NCI-H1092 (cell line): ENCODE measurements around the gene PLCD4.

ENCODE experiments used
- DNase-seq: peaks from one replicate; lab custom pipeline; 2025; lab: John Stamatoyannopoulos, UW

The PLCD4 gene

DNA sequence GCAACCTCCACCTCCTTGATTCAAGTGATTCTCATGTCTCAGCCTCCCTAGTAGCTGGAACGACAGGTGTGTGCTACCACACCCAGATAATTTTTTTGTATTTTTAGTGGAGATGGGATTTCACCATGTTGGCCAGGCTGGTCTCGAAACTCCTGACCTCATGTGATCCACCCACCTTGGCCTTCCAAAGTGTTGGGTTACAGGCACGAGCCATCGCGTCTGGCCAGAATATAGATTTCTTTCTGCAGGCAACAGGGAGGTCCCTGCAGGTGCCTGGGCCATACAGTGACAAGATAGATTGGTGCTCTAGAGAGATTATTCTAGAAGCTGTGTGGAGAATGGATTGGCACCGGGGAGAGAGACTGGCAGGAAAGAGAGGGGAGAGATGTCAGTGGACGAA, 13.3 kb downstream of the PLCD4 start:
- no peak for DNase-seq

DNA sequence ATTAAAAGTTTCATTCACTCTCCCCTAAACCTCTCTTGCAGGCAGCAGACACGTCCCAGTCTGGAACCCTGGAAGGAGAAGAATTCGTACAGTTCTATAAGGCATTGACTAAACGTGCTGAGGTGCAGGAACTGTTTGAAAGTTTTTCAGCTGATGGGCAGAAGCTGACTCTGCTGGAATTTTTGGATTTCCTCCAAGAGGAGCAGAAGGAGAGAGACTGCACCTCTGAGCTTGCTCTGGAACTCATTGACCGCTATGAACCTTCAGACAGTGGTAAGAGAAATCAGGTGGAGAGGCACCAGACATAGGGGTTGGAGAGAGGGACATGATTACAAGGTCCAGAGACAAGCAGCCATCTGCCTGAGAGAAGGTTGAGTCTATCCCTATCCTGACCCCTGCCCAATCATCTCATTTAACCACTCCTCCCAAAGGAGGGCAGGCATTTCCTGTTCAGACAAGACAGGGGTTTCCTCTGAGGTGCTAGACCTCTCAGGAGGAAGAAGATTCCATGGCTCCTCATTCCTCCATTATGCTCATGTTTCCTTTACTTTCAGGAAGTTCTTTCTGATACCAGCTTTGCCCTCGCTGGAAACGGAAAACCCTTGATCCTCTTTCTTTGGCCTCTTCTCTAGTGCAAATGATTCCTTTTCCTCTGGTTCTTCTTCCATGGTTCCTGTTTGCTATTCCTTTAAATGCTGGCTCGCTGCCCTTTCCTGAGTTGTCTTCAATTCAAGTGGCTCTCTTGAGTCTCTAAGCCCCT, 15.1 kb downstream of the PLCD4 start:
- no peak for DNase-seq

DNA sequence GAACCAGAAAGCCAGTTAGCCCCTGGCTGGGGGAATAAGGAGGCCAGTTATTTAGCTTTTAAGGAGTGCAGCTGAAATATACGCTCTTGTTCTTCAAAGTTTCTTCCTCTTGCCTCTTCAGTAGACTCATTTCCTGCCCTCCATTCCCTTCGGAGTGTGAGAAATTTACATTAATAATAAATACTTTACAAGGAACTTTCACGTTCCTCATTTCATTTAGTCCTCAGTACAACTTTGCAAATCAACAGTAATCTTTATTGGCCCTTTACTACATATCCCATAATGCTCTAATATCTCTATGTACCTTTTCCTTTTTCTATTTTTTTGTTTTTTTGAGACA, 15.6 kb downstream of the PLCD4 start:
- DNase-seq, result no peak

DNA sequence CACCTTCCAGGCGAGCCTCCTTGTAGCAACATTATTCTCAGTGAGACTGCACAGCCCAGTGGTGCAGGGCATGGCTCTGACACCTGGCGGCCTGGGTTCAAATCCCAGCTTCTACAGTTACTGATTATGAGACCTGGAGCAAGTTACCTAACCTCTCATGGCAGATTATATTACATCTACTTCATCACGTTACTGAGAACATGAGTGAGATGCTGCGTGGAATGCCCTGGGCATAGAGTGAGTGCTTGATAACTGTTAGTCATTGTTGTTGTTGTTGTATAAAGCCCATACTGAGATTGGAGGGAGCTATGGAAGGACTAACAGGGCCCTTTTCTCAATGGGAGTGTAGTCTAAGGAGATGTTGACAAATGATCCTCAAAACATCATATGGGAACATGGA, 18.7 kb downstream of the PLCD4 start:
- DNase-seq, result no peak

DNA sequence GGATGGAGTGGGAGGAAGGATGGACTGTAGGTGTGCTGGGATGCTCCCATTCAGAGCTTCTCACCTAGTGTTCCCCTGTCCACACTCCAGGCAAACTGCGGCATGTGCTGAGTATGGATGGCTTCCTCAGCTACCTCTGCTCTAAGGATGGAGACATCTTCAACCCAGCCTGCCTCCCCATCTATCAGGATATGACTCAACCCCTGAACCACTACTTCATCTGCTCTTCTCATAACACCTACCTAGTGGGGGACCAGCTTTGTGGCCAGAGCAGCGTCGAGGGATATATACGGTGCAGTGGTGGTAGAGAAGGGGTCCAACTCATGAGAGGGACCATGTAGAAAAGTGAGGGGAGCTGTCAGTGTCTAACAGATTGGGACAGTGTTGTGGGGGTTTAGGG, 20.2 kb downstream of the PLCD4 start:
- no peak for DNase-seq

DNA sequence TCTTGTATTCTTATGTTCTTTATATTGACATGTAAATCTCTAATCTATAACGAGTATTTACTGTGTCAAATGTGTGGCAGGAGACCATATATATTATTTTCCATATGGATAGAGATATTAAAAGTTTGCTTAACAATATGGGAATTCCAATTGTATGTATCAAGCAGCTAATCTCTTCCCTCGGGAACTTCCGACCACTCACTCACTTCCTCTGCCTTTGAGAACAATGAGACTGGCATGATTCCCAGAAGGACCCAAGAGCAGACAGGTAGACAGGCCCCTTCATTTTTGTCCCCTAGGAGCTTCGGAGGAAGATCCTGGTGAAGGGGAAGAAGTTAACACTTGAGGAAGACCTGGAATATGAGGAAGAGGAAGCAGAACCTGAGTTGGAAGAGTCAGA, 24.1 kb downstream of the PLCD4 start:
- DNase-seq, result no peak

DNA sequence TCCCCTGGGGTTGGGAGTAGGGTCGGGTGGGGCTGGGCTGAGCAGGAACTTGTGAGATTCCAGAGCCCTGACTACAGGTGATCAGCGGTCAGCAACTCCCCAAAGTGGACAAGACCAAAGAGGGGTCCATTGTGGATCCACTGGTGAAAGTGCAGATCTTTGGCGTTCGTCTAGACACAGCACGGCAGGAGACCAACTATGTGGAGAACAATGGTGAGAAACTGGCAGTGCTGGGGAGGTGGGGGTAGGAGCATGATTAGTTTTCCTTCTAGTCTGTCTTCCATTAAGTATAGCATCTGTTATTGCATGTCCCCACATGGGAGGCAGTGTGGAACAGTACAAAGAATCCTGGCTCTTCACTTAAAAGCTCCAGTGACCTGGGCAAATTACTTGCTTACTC, 28.0 kb downstream of the PLCD4 start:
- DNase-seq, result no peak

DNA sequence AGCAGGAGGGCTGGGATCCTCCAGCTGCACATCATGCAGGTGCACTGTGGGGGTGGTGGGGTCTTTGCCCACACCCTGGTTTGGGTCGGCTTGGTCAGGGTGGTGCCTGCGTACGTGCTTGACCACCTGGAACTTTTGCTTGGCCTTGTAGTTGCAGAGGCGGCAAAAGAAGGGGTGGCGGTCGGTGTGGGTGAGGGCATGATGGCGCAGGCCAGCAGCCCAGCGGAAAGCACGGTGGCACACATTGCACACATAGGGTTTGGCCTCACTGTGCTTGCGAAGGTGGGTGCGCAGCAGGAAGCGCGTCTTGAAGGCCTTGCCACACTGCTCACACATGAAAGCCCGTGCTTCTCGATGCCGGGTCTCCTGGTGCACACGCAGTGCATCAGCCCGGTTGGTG, 30.7 kb downstream of the PLCD4 start:
- DNase-seq, result no peak

DNA sequence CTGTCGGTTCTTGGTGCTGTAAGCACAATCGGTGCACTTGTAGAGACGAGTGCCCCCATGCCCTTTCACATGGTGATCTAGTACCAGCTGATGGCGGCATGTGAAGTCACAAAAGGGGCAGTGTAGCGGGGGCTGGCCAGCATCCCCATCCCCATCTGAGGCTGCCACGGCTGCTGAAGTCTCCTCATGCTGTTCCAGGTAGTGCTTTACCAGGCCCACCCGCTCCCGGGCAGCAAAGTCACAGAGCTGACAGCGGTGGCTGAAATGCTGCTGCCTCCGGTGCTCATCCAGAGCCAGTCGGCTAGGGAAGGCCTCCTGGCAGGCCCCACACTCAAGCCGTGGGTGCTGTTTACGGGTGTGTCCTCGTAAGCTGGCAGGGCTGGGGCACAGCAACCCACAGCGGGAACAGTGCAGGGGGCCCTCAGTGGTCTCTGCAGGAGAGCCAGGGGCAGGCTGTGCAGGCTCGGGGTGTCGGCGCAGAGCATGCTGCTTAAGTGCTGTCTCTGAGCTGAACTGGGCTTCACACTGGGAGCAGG, 34.5 kb downstream of the PLCD4 start:
- DNase-seq, result no peak

DNA sequence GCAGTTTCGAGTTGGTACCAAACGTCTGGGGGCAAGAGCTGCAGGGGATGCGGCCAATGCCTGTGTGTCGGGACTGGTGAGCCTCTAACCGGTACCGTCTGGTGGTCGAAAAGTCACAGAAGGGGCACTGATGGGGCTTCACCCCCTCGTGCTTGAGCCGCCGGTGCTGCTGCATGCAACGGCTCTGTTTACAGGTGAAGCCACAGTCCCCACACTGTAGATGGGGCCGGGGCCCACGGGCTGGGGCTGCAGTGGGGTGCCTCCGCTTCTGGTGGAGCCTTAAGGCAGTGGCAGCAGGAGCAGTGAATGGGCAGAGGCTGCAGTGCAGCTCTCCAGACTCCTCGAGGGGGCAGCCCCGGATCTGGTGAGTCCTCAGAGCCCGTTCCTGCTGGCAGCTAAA, 35.1 kb downstream of the PLCD4 start:
- DNase-seq, result no peak

DNA sequence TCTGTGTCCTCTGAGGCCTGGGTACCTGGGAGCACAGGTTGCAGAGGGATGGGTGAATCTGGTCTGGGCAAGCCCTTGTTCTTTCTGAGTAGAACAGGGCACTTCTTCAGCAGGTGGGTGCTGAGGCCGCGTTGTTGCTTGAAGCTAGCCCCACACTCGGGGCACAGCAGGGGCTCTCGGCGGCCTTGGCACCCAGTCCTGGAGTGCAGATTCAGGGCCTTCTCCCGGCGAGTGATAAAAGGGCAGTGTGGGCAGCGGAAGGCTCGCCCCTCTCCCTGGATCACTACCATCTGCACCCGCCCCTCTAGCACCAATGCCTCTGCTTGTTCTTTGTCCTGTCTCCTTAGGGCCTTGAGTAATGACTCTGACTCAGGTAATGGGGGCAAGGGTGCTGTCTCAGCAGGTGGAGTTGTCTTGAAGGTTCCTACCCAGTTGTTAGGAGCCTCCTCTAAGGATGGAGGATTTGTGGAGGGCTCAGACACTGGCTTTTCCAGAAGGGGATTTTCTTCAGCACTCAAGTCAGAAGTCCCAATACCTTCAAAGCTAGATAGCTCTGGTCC, 36.1 kb downstream of the PLCD4 start:
- no peak for DNase-seq

DNA sequence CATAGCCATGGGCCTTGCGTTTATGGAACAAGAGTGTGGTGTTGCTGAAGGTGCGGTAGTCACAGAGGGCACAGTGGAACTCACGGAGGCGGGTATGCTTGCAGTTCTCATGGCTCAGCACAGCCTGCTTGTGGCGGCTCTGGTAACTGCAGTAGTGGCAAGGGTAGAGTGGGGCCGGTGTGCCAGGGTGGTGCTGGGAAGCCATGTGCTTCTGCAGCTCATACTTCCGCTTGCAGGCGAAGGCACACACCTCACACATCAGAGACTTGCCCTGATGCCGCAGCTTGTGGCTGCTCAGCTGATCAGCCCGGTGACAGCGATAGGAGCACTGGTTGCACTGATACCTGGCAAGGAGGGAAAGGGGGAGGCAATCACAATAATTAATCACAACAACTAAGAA, 37.0 kb downstream of the PLCD4 start:
- no peak for DNase-seq

DNA sequence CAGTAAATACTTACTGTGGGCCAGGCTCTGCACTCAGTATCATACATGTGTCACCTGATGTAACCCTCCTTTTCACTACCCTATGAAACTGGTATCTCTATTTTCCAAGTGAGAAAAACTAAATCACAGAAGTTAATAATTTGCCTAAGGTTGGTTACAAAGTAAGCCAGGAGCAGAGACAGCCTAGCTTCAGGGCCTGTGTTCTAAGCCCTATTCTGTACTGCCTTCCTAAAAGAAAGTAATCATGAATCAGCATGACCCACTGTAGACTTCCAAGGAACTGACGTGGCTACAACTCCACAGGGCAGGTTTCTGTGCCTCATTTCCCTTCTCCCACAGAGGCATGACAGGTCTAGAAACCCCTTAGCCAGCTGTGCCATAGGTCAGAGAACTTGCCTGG, 37.4 kb downstream of the PLCD4 start:
- DNase-seq, result no peak

DNA sequence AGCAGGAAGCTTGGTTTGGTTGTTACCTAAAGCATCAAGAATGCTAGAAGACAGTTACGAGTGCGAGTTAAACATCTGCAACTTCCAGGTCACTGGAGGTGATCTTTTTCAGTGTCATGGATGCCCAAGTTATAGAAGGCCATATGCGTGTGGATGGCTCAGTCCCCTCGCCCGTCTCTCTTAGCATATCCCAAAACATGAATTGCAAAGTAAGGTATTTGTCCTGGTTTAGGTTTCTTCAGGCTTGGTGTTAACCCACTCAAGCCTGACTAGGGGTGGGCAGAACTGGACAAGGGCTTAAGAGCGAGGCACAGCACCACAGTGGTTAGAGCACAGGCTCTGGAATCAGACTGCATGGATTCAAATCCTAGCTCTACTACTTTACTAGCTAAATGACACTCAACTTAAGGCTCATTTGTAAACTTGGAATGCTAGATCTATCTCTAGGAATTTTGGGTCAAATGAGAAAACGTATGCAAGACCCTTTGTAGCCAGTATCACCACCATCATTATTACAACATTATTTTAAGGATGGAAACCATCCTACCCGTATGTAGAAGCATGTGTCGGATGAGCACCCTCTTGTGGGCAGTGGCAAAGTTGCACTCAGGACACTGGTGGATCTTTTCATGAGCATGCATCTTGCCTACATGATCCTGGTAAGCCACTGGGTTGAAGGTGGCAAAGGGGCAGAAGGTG, 40.5 kb downstream of the PLCD4 start:
- DNase-seq, result no peak

DNA sequence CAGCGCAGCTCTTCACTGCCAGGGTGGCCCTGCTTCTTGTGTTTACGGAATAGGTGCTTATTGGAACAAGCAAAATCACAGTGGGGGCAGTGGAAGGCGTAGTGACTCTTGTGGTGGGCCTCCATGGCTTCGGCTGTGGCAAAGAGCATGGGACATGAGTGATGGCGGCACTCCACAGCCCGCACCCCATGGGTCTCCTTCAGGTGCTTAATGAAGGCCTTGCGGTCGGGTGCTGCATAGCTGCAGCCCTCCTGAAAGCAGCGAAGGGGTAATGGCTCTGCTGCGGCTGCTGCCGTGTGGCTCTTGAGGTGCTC, 41.0 kb downstream of the PLCD4 start:
- DNase-seq, result no peak

DNA sequence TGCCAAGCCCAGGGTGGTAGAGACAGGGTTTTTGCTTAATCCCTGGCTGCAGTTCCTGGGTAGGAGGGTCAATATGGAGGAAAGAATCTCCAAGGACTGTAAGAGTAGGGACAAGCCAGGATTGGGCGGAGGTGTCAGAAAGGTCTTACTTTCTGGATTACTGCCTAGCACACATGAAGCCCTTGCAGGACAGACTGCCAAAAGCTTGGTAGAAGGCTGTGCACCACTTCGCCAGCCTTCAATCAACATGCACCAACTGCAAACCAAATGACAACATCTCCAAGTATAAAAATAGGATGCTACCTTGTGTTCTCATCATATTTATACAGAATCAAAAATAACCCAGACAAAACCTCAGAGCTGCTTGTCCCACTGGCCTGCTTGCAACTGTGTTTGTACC, 48.1 kb downstream of the PLCD4 start:
- DNase-seq, result no peak

DNA sequence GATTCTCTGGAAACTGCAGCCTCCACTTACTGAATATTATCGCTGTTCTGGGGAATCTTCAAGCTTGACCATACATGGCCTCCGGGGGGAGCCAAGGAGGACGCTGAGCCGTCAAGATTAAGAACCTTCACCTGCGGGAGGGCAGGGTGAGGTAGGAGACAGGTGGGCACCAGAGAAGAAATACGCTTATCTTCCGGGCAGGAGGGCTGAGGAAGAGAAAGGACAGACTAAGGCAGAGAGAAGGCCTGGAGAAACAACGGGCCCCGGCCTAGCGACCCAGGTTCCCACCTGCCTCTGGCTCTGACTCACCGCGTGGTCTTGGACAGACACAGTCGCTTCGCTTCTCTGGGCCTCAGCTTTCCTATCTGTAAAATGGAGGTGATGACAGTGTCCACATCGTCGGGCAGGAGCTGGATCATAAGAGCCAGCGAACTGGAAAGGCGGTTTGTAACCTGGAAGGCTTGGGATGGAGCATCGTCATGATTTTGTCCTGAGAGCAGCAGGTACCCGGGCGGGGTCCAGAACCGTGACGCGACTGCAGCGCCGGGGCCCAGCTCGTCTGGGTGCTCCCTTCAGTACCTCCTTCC, 51.1 kb downstream of the PLCD4 start:
- DNase-seq, result no peak

DNA sequence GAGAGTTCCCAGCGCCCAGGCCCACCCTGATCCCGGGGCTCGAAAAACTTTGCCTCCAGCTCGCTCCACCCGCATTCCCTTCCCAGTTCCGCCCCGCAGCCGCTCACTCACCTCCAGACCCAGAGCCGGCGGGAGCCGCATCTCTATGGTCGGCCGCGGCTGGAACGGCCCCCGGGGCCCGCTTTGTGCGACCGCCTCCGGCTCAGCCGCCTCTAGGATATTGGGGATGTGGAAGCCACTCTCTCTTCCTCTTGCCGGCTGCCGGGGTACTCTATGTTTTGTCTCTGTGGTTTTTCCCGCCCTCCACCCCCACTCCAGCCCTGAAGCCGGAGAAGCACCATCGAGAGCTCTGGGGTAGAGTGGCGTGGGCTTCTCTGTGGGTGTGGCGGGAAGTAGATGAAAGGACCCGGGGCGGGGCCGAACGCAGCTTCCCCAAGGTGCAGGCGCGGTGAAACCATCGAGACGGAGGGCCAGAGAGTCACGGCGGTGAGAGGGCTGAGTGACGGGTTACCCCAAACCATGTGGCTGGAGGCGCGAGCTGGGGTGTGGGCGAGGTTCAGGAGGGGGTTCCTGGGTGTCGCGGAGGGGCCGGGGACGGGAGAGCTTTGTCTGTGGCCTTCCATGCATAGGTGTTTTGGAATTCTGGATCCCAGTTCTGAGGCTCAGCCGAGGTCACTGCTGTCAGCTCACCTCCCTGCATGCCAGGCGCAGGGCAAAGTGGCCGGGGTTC, 51.7 kb downstream of the PLCD4 start, which contains the start of the genes BCS1L and ZNF142:
TSS of gene BCS1L (plus strand) at position 426 of the 730 bp plus-strand sequence. CDS start 1,305 bp downstream, outside the sequence.
TSS of gene ZNF142 (minus strand) at position 366 of the 730 bp plus-strand sequence. CDS start 3,194 bp downstream, outside the sequence.
- peak; percentile 82 for DNase-seq

DNA sequence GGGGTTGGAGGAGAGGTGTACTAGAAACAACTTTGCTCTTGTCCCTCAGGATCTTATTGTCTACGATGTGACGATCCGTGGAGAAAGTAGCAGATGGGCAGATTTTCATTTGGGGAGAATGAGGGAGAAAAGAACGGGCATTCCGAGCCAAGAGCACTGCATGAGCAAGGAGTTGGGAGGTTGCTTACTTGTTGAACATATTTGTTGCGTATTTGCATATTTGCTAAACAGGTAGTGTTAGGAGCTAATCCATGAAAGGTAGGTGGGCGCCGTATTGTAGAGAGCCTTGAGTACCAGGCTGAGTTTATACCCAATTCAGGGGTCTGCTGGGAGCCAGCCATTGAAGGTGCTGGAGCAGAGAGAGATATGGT, 52.3 kb downstream of the PLCD4 start:
- no peak for DNase-seq

DNA sequence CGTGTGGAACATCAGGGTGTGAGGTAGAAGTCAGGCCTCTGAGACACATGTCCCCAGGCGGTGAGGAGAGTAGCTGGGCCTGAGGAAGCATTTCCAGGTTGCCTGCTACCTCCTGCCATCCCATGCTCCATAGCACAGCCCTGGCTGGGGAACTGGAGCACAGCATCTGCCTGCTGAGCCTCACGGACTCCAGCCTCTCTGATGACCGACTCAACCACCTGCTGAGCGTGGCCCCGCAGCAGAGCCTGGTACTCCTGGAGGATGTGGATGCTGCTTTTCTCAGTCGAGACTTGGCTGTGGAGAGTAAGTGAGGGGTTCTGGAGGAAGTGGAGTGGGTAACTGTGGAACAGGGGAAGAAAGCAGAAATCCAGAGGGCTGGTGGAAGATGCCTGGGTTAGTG, 54.7 kb downstream of the PLCD4 start:
- no peak for DNase-seq

DNA sequence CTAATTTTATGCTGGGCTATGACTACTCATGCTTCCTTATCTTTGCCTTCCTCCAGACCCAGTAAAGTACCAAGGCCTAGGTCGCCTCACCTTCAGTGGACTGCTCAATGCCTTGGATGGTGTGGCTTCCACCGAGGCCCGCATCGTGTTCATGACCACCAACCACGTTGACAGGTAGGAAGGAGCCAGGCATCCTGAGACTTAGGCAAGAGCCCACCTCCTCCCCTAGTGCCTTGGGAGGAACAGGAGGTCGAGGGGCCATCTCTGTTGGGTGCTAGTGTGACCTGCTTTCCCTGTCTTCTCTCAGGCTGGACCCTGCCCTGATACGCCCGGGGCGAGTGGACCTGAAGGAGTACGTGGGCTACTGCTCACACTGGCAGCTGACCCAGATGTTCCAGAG, 55.1 kb downstream of the PLCD4 start:
- DNase-seq, result no peak

DNA sequence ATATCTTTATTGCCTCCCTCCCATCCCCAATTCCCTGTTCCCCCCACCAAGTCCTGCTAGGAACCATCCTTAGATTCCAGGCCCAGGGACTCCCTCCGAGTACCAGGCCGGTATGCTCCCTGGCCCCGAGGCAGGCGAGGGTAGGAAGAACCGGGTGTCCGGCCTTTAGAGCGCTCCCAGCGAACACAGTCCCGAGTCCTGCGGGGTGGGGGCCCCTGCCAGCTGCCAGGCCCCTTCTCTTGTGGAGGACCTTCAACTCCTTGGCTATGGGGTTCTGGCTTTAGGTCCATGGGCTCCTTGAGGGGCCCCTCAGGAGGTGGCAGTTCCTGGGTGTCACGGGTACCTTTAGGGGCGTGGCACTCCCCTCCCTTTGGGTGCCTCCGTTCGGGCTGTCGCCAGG, 56.2 kb downstream of the PLCD4 start:
- no peak for DNase-seq
